H1 (cell line): Measurements from ENCODE around the gene LIFR. TPM values are rescaled to one million over a fixed set of nuclear protein-coding genes. Genes with fewer than 3 reads are reported as not detected.

ENCODE experiments used
- CTCF ChIA-PET: fragments of 300-600 bp; sonication (Branson Sonifier 250); formaldehyde crosslinking; loops from one replicate; lab custom pipeline; 2021; ENCODE audit not compliant: partially characterized antibody; lab: Charles Lee
- POLR2A ChIA-PET: fragments of 300-600 bp; sonication (Branson Sonifier 250); formaldehyde crosslinking; loops from one replicate; lab custom pipeline; 2021; ENCODE audit warnings: inconsistent platforms; ENCODE audit not compliant: partially characterized antibody; lab: Charles Lee
- DNase-seq, 2 experiments: peaks; one replicate each; pipeline versions ENCODE4 v3.0.0 to v3.0.0-alpha.2; 2010 to 2022; ENCODE audit warnings: low spot score in 2 of 2, low read depth in 1 of 2, mixed read lengths in 1 of 2
- FAIRE-seq: peaks from 2 replicates; lab custom pipeline; 2011; peaks lifted over from hg19 to GRCh38; lab: Jason Lieb, UNC
- H2AFZ ChIP-seq: 2 replicates; pipeline ENCODE4 v1.8.1; 2012; ENCODE audit warnings: low read length, inconsistent platforms
- H2AK5ac ChIP-seq: 2 replicates; pipeline ENCODE4 v1.6.1; 2013; ENCODE audit warnings: low read depth, low read length
- H2BK120ac ChIP-seq: replicated peaks from 2 replicates; pipeline ENCODE3; 2013; ENCODE audit warnings: low read depth, low read length, inconsistent platforms
- H2BK12ac ChIP-seq: 2 replicates; pipeline ENCODE4 v1.6.1; 2013; ENCODE audit warnings: low read depth, low read length
- H2BK15ac ChIP-seq: 2 replicates; pipeline ENCODE4 v1.6.1; 2013; ENCODE audit warnings: low read length
- H2BK20ac ChIP-seq: 2 replicates; pipeline ENCODE4 v1.6.1; 2013; ENCODE audit warnings: low read length
- H2BK5ac ChIP-seq: 2 replicates; pipeline ENCODE4 v1.6.1; 2013; ENCODE audit warnings: low read depth, low read length
- H3K14ac ChIP-seq: 2 replicates; pipeline ENCODE4 v1.6.1; 2013; ENCODE audit warnings: inconsistent platforms; ENCODE audit not compliant: insufficient read length
- H3K18ac ChIP-seq: 2 replicates; pipeline ENCODE4 v1.6.1; 2013; ENCODE audit warnings: low read length; ENCODE audit errors: extremely low read depth
- H3K23ac ChIP-seq: 2 replicates; pipeline ENCODE4 v1.6.1; 2013; ENCODE audit warnings: inconsistent platforms; ENCODE audit not compliant: insufficient read length
- H3K23me2 ChIP-seq: 2 replicates; pipeline ENCODE4 v1.6.1; 2013; ENCODE audit warnings: low read depth, low read length
- H3K27ac ChIP-seq: 2 replicates; pipeline ENCODE4 v1.6.1; 2011; ENCODE audit warnings: low read depth, low read length, inconsistent platforms
- H3K27me3 ChIP-seq, 4 experiments: replicated peaks in 1 of 4; 1 replicate in 1 of 4; 2 replicates in 3 of 4; pipeline versions ENCODE4 v1.6.1 to v1.8.1; 2011 to 2013; ENCODE audit warnings: low read length in 3 of 4, mild to moderate bottlenecking in 3 of 4, inconsistent platforms in 2 of 4, mixed read lengths in 2 of 4, moderate library complexity in 1 of 4; ENCODE audit not compliant: control insufficient read depth in 3 of 4, insufficient read depth in 3 of 4; ENCODE audit errors: extremely low read depth in 1 of 4
- H3K36me3 ChIP-seq, 4 experiments: 2 replicates each; pipeline versions ENCODE4 v1.6.1 to v1.8.1; 2011 to 2013; ENCODE audit warnings: mild to moderate bottlenecking in 4 of 4, low read length in 3 of 4, moderate library complexity in 2 of 4, control low read depth in 1 of 4, inconsistent platforms in 1 of 4; ENCODE audit not compliant: insufficient read depth in 4 of 4, control insufficient read depth in 2 of 4
- H3K4ac ChIP-seq: replicated peaks from 2 replicates; pipeline ENCODE3; 2013; ENCODE audit warnings: low read length, low read depth, mixed read lengths, inconsistent platforms; ENCODE audit not compliant: insufficient read length
- H3K4me1 ChIP-seq, 4 experiments: replicated peaks in 1 of 4; 1 replicate in 1 of 4; 2 replicates in 3 of 4; pipeline versions ENCODE4 v1.6.1 to v1.8.1; 2011 to 2013; ENCODE audit warnings: low read length in 3 of 4, inconsistent platforms in 2 of 4, mixed read lengths in 1 of 4; ENCODE audit not compliant: insufficient read depth in 4 of 4, control insufficient read depth in 3 of 4
- H3K4me2 ChIP-seq, 2 experiments: 2 replicates each; pipeline versions ENCODE4 v1.6.1 to v1.8.1; 2011 to 2013; ENCODE audit warnings: low read depth in 2 of 2, low read length in 2 of 2, control low read depth in 1 of 2, inconsistent platforms in 1 of 2, mild to moderate bottlenecking in 1 of 2; ENCODE audit not compliant: insufficient read depth in 1 of 2
- H3K4me3 ChIP-seq, 4 experiments: fragments of 200-600, 300-600 bp in 1 of 4; sonication (generic), shearing (Covaris generic), sonication (Bioruptor Twin) in 1 of 4; 2 replicates each; pipeline versions ENCODE4 v1.5.1 to v1.8.1; 2011 to 2016; ENCODE audit warnings: low read length in 4 of 4, low read depth in 3 of 4, control low read depth in 2 of 4, inconsistent platforms in 2 of 4, mild to moderate bottlenecking in 2 of 4, mixed read lengths in 1 of 4, moderate library complexity in 1 of 4; ENCODE audit not compliant: insufficient read depth in 2 of 4; ENCODE audit errors: extremely low read depth in 1 of 4
- H3K56ac ChIP-seq: replicated peaks from 2 replicates; pipeline ENCODE3; 2013; ENCODE audit warnings: low read depth, mild to moderate bottlenecking, mixed read lengths, low read length, inconsistent platforms; ENCODE audit not compliant: insufficient read length
- H3K79me1 ChIP-seq: 2 replicates; pipeline ENCODE4 v1.6.1; 2013; ENCODE audit warnings: low read depth, low read length, control low read depth
- H3K79me2 ChIP-seq, 2 experiments: 2 replicates each; pipeline versions ENCODE4 v1.6.1 to v1.8.1; 2012 to 2013; ENCODE audit warnings: low read length in 2 of 2, mild to moderate bottlenecking in 2 of 2, inconsistent platforms in 1 of 2; ENCODE audit not compliant: insufficient read depth in 2 of 2, control insufficient read depth in 1 of 2
- H3K9ac ChIP-seq, 4 experiments: replicated peaks in 1 of 4; 1 replicate in 1 of 4; 2 replicates in 3 of 4; pipeline versions ENCODE4 v1.6.1 to v1.8.1; 2011 to 2013; ENCODE audit warnings: low read depth in 3 of 4, low read length in 3 of 4, control low read depth in 2 of 4, mild to moderate bottlenecking in 2 of 4, moderate library complexity in 2 of 4, inconsistent platforms in 1 of 4; ENCODE audit errors: extremely low read depth in 1 of 4
- H3K9me3 ChIP-seq, 2 experiments: 2 replicates each; pipeline versions ENCODE4 v1.6.1 to v1.8.1; 2012 to 2013; ENCODE audit warnings: mild to moderate bottlenecking in 2 of 2, moderate library complexity in 2 of 2, control low read depth in 1 of 2, inconsistent platforms in 1 of 2, low read depth in 1 of 2, low read length in 1 of 2, mixed read lengths in 1 of 2; ENCODE audit not compliant: insufficient read depth in 2 of 2
- H4K20me1 ChIP-seq, 2 experiments: replicated peaks in 1 of 2; 2 replicates each; pipeline versions ENCODE3 to v1.8.1; 2011 to 2013; ENCODE audit warnings: inconsistent platforms in 2 of 2, low read length in 2 of 2, mild to moderate bottlenecking in 1 of 2; ENCODE audit not compliant: insufficient read depth in 2 of 2, control insufficient read depth in 1 of 2
- H4K5ac ChIP-seq: 2 replicates; pipeline ENCODE4 v1.6.1; 2013; ENCODE audit warnings: low read length, low read depth, mixed read lengths, inconsistent platforms; ENCODE audit not compliant: insufficient read length
- H4K8ac ChIP-seq: 2 replicates; pipeline ENCODE4 v1.8.0; 2013; ENCODE audit warnings: mild to moderate bottlenecking, moderate library complexity, low read length, inconsistent platforms; ENCODE audit not compliant: insufficient read depth; ENCODE audit errors: extremely low read depth
- H4K91ac ChIP-seq: replicated peaks from 2 replicates; pipeline ENCODE3; 2013; ENCODE audit warnings: low read length, mixed read lengths, inconsistent platforms; ENCODE audit not compliant: insufficient read length
- RNF2 ChIP-seq: fragments of 200-900, 300-1000 bp; sonication (generic); IDR thresholded peaks from 2 replicates; pipeline ENCODE4 v1.7.1; 2016; ENCODE audit warnings: borderline replicate concordance, low read depth, mild to moderate bottlenecking, antibody characterized with exemption, low read length; ENCODE audit not compliant: poor library complexity, severe bottlenecking; ENCODE audit errors: missing control alignments
- TBP ChIP-seq: IDR thresholded peaks from 2 replicates; pipeline ENCODE4 v1.6.1; 2011; ENCODE audit warnings: low read depth, low read length, improper control_type of control experiment
- WGBS, 2 experiments: shearing (Covaris generic) in 1 of 2; methylation state at CpG; one replicate each; pipeline versions ENCODE4 v1.1.6 to v1.1.7; 2013 to 2015; ENCODE audit warnings: low lambda C conversion rate in 2 of 2, mixed read lengths in 2 of 2, inconsistent platforms in 1 of 2, low coverage in 1 of 2, missing lambda C conversion rate in 1 of 2; ENCODE audit not compliant: insufficient replicate concordance in 2 of 2, insufficient coverage in 1 of 2, insufficient read length in 1 of 2; ENCODE audit errors: extremely low coverage in 1 of 2, missing lambda C conversion rate in 1 of 2; 5-methylcytosine and 5-hydroxymethylcytosine counted together
- polyA plus RNA-seq, 7 experiments: library from polyadenylated mRNA; depleted of rRNA in 3 of 7; stranded (reverse) in 5 of 7; unstranded in 2 of 7; fragments of >200 nt in 5 of 7; fragments of 200-250 nt in 2 of 7; gene quantifications; 1 replicate in 5 of 7; 2 replicates in 1 of 7; 4 replicates in 1 of 7; pipeline versions ENCODE4 v1.2.1 to v1.2.3, GENCODE V29; 2011 to 2013; ENCODE audit warnings: missing spikeins in 2 of 7, mixed read lengths in 2 of 7
- total RNA-seq: library from RNA; stranded (reverse); fragmentation: NEBNext Ultra II Directional; extraction: Animal tissue kit (Norgen Biotek cat#: 25700); gene quantifications from 2 replicates; pipeline ENCODE4 v1.2.1, GENCODE V29; 2021

Gene LIFR
- total and polyA plus RNA-seq, 2 of the 8 experiments (the other 6 are each of a cell fraction or from before 2014, with no cell fraction given) = 2.0 to 18.9 TPM

DNA sequence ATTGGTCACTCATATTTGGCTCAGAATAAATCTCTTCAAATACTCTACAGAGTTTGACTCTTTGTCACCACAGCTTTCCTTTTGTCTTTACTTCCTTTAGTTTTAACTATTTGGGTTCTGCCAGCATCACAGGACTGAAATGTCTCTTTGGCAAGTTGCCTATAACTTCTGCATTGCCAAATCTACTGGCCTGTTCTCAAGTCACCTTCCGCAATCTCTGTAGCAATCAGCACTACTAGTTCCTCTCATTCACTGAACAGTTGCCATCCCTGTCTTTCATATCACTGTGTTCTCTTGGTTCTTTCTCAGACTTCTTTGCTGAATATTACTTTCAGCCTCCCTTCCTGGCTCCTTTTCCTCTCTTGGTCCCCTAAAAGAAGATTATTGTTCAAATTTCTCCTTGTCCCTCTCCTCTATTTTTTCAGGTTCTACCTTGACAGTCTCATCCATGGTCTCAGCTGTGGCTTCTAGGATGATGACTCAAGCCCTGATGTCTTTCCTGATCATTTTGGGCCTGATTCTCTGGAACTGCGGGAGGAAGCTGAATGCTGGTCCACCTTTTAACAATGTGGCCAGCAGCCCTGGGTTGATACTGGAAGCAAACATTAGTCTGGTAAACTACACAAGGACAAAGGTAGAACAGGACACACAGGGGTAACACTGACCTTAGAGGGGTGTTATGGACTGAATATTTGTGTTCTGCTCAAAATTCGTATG is 44.0 kb upstream of the LIFR start:
- 96% methylated on average over 3 of the region's 3 CpGs; no CpG with 5 or more reads in 1 of the 2 experiments for WGBS, 2 experiments
- Histone ChIP-seq H3K18ac (no peak overlapping the region), H3K4ac (no peak overlapping the region), H3K79me2 (no peaks in the 10 kb centered on the region), H4K5ac (no peak overlapping the region), H3K9me3 (no peaks in the 10 kb centered on the region), H3K4me1 (peaks cover 0 to 5% (median 1%) of the 10 kb centered on the region in 4 experiments; a peak in 2 of 7 replicates), H3K56ac (no peak overlapping the region), H2AK5ac (no peak overlapping the region), H3K23me2 (no peaks in the 10 kb centered on the region), H3K4me3 (no peak overlapping the region), H4K8ac (no peak overlapping the region), H3K79me1 (no peaks in the 10 kb centered on the region), H3K9ac (no peak overlapping the region), H3K27ac (no peak overlapping the region), H3K14ac (no peak overlapping the region), H4K91ac (no peak overlapping the region), H2BK120ac (no peak overlapping the region), H2BK12ac (no peak overlapping the region), H2BK15ac (no peak overlapping the region), H2BK20ac (no peak overlapping the region), H3K36me3 (no peaks in the 10 kb centered on the region; a peak in 1 of 8 replicates), H4K20me1 (no peaks in the 10 kb centered on the region), H2BK5ac (no peak overlapping the region), H3K4me2 (no peak overlapping the region), H3K23ac (no peak overlapping the region), H3K27me3 (no peaks in the 10 kb centered on the region), H2AFZ (no peak overlapping the region)
- DNase-seq = no peak
- POLR2A ChIA-PET = no interaction called here
- FAIRE-seq = no peak
- CTCF ChIA-PET = interaction anchor here (0.6 to 1.0 kb wide), 2 partner anchors 15 to 62 kb away, joined by 3 to 4 read pairs; no protein-coding TSS in a partner anchor
- no peak for TF ChIP-seq RNF2
- TF ChIP-seq TBP = no peak
